ENCODE results near the gene ZNF576.
A peak's percentile ranks its signal among the peaks of the same experiment; 100 is the strongest.
"Not testable (repeated sequence)": the region's sequence is repeated elsewhere in the genome, so short reads cannot be mapped to it uniquely, and the experiment has no call there.

The ZNF576 gene

DNA sequence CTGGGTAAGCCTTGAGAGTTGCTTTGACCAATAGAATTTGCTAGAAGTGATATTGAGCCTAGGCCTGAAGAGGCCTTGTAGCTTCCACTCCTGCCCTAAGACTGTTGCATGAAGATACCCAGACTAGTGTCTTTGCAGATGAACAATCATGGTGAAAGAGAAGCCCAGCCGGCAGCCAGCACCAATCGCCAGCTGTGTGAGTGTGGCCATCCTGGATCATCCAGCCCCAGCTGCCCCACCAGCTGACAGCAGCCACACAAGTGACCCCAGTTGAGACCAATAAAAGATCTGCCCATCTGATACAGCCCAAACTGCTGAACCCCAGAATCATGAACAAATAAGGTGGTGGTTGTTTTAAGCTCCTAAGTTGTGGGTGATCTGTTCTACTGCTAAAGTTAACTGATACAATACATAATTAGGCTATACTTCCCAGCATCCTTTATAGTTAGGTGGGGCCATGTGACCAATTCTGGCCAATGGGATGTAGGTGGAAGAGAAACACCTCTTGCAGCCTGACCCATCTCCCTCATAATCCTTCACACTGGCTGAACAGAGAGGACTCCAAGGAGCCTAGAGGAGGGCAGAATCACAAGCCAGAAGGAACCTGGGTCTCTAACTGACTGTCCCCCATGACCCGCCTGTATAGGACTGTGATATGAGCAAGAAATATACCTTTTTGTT lies 32.4 kb downstream of the ZNF576 start:
- no peak for DNase-seq

DNA sequence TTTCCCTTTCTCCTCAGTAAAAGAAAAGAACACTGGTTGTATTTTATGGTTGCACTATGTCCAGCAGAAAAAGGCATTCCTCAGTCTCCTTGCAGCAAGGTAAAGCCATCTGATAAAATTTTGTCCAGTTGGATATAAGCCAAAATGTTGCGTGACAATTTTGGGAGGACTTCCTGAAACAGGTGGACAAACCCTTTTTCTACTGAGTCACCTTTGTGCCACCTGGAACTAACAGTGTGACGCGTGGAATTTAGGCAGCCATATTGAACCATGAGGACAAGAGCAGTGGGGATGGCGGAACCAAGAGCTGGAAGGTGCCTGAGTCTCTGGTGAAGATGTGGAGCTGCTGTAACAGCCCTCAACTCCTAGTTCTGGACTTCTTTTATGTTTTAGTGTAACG lies 35.1 kb downstream of the ZNF576 start:
- no peak for DNase-seq

DNA sequence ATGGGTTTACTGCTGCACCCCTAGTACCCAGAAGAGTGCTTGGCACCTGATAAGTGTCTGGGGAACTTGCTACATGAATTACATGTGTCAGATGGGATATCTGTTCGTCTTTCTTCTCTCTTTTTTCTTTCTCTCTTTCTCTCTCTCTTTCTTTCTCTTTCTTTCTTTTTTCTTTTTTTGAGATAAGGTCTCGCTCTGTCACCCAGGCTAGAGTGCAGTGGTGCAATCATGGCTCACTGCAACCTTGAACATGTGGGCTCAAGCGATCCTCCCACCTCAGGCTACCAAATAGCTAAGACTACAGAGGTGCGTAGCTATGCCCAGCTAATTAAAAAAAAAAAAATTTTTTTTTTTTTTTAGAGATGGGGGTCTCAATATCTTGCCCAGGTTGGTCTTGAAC lies 37.1 kb downstream of the ZNF576 start:
- DNase-seq, result no peak

DNA sequence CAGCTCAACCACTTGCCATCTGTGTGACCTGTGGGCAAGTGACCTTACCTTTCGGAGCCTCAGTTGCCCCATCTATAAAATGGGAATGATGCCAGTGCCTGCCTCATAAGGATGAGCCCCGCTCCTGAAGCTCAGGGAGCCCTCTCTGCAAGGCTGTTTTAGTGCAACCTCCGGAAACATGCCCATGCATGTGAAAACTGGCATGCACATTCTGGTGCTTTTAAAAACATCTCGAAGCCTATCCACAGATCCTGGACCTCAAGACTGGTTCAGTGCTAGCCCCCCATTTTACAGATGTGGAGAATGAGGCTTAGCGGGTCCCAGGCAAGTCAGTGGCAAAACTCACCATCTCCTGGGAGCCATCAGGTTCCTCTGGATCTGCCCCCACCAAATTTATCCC lies 37.7 kb downstream of the ZNF576 start:
- no peak for DNase-seq

DNA sequence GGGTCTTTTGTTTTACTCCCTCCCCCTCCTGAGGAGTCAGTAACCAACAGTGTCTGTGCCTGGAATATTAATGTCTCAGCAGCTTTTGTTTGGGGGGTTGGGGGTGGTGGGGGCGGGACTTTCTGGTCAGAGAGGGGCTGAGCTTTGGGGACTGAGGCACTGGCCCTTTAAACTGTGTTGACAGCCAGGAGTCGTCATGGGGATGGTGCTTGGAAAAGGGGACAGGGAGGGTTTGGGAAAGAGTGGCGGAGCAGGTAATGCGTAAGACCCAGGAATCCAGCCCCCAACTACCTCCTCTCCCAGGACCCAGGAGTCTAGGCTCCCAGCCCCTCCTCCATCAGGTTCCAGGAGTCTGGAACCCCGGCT lies 38.1 kb downstream of the ZNF576 start:
- no peak for DNase-seq

DNA sequence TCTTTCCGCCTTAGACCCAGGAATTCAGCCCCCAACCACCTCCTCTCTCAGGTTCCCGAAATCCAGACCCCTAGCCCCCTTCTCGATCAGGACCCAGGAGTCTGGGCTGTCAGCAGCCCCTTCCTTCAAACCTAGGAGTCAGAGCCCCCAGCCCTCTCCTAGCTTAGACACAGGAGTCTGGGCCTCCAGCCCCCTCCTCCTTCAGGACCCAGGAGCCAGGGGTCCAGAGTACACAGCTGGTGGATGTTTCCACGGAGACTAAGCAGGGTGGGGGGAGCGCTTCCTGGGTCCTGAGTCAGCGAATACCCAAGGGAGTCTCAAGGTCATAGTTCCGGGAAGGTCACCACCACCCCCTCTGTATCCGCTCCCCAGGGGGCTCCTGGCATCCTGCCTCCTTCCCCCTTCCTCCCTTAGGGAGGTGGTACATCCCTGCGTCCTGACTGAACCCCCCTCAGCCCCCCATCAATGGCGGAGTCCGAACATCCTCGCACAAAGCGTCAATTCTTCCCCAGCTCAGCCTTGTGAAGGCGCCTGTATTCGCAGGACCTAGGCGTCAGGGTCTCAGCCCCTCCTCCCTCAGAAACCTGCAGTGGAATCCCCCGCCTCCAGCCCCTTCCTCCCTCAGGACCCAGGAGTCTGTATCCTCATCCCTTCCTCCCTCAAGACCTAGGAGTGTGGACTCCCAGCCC lies 38.6 kb downstream of the ZNF576 start:
- no peak for DNase-seq

DNA sequence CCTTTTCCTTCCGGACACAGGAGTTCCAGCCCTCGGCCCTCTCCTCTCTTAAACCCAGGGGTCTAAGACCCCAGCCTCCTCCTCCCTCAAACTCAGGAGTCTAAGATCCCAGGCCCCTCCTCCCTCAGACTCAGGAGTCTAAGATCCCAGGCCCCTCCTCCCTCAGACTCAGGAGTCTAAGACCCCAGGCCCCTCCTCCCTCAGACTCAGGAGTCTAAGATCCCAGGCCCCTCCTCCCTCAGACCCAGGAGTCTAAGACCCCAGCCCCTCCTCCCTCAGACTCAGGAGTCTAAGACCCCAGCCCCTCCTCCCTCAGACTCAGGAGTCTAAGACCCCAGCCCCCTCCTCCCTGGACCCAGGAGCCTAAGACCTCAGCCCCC lies 39.2 kb downstream of the ZNF576 start:
- DNase-seq, result not testable (repeated sequence)

DNA sequence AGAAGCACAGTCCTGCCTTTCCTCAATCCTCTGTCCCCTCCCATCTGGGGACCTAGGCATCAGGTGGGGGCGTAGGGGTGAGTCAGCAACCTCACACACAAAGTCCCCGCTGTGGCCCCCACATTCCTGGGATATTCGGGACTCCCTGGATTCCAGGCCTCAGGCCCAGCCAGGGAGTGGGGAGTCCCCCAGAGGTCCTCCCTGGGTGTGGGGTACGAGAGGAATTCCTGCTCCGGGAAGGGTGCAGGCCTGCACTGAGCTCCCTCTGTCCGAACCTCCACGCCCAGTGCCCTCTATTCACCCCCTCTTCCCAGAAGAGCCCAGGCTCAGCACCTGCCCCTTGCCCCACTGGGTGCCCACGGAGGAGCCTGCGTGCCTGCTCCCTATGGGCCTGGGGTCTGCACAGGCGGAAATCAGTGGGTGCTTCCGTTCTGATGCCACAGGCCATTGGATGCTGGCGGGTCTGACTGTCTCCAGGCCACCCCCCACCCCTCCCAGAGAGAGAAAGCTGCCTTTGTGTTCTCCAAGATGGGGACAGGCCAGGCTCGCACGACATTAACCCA lies 39.8 kb downstream of the ZNF576 start:
- no peak for DNase-seq

DNA sequence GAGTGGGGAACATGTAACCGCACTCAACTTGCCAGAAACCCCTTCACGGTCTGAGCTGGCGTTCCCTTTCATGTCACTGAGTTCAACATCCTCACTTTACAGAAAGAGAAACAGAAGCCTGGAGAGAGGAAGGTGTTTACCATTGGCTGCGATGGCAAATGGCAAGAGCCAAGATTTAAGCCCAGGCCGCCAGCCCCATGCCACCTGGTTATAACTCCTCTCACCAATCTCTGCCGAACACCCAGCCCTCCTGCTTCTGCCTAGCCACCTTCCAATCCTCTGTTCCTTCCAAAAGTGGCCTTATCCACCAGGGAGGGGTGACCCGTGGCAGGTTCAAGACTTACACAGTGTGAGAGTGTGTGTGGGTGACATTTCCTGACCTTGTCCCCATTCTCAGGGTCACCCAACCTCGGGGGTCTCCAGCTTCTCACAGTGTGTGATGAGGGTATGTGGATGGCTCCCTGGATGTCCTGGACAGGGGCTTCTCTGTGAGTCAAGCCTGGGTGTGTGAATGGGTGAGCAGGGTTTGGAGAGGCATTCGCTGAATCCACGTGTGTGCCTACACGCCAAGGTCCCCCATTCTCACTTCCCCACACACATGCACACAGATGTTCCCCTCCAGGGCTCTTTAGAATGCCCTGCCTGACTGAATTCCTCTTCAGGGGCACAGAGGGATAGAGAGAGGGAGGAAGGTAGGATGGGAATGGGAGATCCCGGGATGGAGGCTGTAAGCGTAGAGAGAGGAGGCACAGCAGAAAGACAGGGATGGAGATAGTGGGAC lies 42.0 kb downstream of the ZNF576 start:
- DNase-seq, result no peak

DNA sequence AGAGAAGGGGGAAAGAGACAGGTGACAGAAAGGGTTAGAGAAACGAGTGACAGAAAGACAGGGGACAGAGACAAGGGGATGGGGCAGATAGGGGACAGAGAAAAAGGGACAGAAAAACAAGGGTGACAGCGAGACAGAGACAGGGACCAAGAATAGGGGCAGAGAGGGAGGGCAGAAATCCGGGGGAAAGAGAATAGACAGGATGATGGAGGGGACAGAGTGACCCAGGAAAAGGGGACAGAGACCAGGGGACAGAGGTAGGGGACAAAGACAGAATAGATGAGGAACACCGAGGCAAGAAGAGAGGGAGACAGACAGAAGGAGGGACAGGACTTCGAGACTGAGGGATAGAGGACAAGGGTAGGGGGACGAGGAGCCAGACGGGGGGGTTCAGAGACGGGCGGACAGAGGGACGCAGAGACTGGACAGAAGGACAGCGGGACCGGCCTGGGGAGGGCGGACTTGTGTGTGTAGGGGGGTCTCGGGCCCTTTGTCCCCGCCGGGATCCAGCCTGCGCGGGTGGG lies 42.7 kb downstream of the ZNF576 start:
- no peak for DNase-seq

DNA sequence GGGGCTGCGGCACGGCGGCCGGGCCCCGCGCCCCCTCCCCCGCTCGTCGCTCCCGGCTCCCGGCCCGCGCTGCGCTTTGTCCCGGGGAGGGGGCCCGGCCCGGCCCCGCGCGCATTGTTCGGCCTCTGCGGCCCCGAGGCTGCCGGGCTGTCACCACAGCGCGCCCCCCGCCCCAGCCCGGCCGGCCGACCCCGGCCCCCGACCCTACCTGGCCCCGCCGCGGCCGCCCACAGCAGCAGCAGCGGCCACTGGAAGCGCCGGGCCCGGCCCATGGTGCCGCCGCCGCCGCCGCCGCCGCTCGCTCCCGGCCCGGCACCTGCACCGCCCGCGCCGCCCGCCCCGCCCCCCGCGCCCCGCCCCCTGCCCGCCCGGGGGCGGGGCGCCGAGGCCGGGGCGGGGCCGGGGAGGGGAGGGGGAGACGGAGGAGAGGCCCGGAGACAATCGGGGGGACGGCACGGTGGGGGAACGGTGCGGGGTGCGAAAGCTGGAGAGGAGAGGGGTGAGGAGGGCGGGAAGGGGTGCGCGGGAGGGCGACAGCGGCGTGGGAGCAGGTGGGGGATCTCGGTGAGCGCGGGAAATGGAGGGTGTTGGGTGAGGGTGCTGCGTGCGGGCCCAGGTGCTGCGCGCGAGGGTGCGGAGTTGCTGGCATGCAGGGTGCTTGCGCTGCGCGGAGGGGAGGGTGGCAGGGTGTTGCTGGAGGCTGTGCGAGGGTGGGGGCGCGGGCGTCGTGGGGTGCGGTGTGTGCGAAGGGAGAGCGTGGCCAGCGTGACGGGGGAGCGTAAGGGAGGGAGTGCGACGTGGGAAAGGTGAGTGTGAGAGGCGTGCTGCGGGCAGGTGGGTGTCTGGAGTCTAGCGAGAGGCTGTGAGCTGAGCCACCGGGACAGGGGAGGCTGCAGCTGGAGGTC lies 43.4 kb downstream of the ZNF576 start, which contains the start of gene CADM4:
Gene CADM4 (minus strand): TSS at position 332 of the 905 bp plus-strand sequence. CDS start 60 bp downstream, at position 272.
- DNase-seq, result peak; percentile 65

DNA sequence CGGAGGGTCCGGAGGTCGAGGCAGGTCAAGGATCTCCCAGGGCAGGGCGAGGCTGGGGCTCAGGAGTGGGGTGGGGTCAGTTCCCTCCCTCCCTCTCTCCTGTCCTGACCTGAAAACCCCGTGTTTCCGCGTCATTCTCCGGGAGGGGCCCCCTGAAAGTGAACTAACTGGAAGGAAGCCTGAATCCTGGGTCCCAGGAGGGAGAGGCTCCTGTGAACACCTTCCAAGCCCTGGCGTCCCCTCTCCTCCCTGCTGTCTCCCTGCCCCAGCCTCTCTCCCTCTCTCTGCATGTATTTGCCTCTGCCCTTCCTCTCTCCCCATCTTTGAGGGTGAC lies 44.0 kb downstream of the ZNF576 start:
- no peak for DNase-seq

DNA sequence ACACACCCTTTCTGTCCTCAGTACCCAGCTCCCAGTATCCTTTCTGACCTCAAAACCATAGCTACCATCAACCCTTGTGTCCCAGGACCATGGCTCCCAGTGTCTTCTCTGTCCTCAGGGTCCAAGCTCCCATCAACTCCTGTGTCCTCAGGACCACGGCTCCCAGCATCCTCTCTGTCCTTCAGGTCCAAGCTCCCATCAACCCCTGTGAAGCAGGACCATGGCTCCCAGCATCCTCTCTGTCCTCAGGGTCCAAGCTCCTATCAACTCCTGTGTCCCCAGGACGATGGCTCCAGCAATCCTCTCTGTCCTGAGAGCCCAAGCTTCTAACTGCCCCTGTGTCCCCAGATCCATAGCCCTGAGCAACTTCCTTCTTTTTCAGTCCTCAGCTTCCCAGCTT lies 44.9 kb downstream of the ZNF576 start:
- no peak for DNase-seq

DNA sequence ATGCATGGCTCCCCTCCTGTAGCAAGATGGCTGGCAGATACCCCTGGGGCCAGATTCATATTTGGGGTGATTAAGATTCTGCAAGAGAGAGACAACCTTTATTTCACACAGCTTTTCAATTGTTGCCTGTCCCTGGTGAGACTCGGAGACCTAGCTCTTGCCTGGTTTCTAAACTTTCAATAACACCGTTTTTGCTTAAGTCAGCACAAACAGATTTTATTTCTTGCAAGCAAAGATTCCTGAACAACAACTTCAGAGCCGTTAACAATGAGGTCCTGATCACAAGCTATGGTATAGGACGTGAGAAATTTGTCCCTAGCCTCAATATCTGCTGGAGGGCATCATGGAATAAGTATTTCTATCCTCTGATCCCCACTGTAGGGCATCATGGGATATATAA lies 46.1 kb downstream of the ZNF576 start:
- no peak for DNase-seq

DNA sequence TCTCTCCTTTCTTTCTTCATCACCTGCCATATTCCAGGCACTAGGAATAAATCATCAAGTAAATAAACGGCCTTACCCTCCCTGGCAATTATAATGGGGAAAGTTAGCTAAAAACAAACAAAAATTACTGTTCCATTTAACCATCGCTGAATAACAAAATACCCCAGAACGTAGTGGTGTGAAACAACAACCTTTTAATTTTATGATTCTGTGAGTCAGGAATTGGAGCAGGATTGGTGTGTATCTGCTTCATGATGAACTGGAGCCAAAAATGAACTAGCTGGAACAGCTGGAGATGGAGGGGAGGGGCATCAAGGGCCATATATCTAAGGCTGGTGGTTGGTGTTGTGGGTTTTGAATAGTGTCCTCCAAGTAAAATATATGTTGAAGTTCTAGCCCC lies 46.9 kb downstream of the ZNF576 start:
- DNase-seq, result no peak

DNA sequence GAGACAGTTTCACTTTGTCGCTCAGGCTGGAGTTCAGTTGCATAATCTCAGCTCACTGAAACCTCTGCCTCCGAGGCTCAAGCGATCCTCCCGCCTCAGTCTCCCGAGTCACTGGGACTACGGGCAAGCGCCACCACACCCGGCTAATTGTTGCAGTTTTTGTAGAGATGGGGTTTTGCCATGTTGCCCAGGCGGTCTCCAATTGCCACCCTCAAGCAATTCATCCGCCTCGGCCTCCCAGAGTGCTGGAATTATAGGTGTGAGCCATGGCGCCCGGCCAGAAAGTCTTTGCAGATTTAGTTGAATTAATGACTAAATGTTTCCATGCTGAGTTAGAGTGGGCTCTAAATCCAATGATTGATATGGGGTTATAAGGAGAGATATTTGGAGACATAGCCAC lies 47.8 kb downstream of the ZNF576 start:
- DNase-seq, result no peak

DNA sequence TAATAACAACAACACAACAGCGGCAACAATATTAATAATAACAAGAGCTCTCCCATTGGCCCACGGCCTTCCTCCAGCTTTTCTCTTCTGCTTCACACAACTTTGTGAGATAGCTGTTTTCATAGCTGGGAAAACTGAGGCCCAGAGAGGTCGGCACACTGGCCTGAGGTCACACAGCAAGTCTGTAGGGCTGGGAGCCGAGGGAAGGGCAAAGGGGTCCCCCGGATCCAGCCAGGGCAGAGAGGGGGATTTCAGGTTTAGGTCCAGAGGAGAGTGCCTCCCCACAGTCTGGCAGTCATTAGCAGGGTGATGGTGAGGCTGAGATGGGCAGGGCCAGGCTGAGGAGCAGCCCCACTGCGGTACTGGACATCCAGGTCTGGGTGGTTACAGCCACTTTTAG lies 52.2 kb downstream of the ZNF576 start:
- DNase-seq, result no peak

DNA sequence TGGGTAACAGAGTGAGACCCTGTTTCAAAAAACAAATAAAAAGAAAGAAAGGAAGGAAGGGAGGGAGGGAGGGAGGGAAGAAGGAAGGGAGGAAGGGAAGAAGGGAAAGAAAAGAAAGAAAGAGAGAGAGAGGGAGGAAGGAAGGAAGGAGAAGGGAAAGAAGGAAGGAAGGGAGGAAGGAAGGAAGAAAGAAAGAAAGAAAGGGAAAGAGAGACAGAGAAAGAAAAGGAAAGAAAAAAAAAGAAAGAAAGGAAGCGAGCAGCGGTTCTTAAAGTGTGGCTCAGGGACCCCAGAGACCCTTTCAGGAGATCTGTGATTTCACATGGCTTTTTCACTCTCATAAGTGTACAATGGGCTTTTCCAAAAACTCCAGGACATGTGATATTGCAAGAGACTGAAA lies 53.1 kb downstream of the ZNF576 start:
- DNase-seq, result no peak

DNA sequence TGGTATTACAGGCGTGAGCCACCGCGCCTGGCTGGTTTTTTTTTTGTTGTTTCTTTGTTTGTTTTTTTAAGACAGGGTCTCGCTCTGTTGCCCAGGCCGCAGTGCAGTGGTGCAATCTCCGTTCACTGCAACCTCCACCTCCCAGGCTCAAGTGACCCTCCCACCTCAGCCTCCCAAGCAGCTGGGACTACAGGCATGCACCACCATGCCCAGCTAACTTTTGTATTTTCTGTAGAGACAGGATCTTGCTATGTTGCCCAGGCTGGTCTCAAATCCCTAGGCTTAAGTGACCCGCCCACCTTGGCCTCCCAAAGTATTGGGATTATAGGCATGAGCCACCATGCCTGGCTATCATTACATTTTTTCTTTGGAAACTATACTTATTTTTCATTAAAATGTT lies 53.9 kb downstream of the ZNF576 start:
- DNase-seq, result not testable (repeated sequence)
